HK-2 (cell line): Measurements from ENCODE around the gene FBXO17.
A peak's percentile ranks its signal among the peaks of the same experiment; 100 is the strongest.
"Not testable (repeated sequence)": the region's sequence is repeated elsewhere in the genome, so short reads cannot be mapped to it uniquely, and the experiment has no call there.

Experiments used
- DNase-seq: peaks from one replicate; pipeline ENCODE4 v3.0.0-alpha.2; 2018; ENCODE audit not compliant: unreplicated experiment

The FBXO17 gene

GRCh38 chr19:38944981-38945506 is 30.5 kb downstream of the FBXO17 start:
- no peak for DNase-seq

DNA sequence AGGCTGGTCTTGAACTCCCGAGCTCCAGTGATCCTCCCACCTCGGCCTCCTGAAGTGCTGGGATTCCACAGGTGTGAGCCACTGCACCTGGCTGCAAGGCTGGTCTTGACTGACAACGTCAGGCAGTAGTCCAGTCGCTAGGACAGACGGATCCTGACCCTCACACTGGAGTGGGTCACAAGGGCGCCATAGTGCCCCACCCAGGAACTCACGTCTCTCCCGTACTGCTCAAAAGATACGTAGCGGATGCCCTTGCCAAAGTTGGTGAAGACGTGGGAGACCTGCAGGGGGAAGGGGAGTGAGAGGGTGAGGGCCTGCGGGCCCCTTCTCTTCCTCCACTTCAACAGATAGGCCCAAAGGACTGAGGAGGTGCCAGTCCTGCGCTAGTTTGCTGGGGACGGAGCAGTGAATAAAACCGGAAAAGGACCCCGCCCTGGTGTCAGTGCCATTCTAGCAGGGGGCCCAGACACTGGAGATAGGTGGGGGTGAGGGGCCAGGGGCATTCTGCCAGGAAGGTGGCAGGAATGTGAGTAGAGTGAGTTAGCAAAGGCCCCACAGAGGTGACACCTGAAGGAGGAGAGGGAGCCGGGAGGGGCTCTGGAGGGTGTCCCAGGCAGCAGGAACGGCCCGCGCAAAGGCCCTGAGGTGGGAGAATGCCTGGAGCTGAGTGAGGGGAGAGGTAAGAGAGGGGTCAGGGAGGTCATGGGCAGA is 32.9 kb downstream of the FBXO17 start:
- DNase-seq, result no peak

DNA sequence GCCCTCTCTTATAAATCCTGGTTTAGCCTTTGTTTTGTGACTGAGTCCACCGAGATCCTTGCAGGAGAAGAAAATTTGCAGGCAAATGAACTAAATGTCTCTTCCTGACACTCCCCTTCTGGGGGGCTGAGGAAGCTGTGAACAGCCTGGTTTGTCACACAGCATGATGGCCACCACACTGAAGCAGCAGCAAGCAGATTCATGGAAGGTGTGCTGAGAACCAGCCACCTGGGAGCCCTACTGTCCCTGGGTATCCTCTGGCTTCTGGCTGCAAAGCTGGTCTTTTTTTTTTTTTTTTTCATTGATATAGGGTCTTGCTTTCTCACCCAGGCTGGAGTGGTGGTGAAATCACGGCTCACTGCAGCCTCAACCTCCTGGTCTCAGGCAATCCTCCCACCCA is 33.6 kb downstream of the FBXO17 start:
- no peak for DNase-seq

- DNase-seq, result not testable (repeated sequence)
These were observed 34.1 kb downstream of the FBXO17 start for GRCh38 chr19:38941466-38941865.

DNA sequence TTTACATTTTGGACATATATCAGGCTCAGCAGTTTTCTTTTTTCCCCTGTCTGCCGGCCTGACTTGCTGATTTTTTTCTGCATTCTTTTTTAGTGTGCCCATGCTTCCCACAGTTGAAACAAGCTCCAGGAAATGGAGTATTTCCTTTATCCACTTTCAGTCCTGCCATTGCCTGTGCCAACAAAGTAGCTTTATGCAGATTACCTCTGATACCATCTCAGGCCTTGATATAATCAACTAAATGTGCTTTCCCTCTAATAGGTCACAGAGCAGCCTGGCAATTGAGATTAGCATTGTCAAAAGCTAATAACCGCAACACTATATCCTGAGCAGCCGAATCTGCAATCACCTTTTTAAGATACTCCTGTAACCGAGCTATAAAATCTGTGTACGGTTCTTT is 35.6 kb downstream of the FBXO17 start:
- no peak for DNase-seq

DNA sequence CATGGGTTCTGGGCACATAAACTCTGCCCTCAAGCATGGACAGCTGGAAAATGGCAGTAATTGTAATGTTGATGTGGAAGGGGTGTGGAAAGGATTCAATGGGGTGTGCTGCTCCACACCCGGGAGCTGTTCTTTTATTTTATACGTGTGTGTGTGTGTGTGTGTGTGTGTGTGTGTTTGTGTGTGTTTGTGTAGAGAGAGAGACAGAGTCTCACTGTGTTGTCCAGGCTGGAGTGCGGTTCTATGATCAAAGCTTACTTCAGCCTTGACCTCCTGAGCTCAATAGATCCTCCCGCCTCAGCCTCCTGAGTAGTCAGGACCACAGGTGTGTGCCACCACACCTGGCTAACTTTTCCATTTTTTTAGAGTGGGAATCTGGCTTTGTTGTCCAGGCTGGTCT is 42.0 kb downstream of the FBXO17 start:
- DNase-seq, result no peak

GRCh38 chr19:38932425-38933179 is 42.9 kb downstream of the FBXO17 start:
- no peak for DNase-seq

- no peak for DNase-seq
These were observed 44.1 kb downstream of the FBXO17 start for GRCh38 chr19:38931521-38931793.

DNA sequence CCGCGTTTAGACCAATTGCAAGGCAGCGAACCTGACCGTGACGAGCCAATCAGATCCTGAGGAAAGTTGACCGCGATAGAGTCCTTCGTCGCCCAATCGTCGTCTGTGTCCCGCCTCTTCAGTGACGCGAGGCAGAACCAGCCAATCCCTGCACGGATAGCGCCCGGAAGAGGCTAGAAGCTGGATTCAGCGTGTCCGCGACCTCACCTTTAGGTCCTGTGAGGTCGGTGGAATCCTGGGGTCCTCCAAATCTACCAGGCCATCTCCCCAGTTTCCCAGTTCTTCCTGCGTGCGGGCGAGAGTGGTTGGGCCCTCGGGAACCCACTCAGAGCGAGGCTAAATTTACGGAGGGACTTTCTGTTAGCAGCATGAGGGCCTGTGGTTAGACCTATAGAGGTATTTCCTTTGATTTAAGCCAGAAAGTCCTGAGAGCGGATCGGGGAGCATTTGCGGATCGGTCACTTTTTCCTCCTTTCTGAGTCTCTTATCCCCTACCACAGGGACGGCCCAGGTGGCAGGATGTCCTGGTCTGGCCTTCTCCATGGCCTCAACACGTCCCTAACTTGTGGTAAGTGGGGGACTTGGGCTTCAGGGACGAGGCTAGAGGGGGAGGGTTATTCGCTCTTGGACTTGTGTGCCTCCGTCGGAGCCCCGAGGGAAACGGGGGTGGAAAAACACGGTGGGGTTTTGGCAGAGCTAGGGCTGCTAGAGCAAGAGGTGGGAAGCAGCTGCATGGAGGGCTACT is 44.6 kb downstream of the FBXO17 start, which contains the start of gene MRPS12:
MRPS12 (plus strand) TSS at position 169 of the 745 bp plus-strand sequence; CDS start at position 520, 351 bp downstream.
- DNase-seq, result peak; percentile 99

DNA sequence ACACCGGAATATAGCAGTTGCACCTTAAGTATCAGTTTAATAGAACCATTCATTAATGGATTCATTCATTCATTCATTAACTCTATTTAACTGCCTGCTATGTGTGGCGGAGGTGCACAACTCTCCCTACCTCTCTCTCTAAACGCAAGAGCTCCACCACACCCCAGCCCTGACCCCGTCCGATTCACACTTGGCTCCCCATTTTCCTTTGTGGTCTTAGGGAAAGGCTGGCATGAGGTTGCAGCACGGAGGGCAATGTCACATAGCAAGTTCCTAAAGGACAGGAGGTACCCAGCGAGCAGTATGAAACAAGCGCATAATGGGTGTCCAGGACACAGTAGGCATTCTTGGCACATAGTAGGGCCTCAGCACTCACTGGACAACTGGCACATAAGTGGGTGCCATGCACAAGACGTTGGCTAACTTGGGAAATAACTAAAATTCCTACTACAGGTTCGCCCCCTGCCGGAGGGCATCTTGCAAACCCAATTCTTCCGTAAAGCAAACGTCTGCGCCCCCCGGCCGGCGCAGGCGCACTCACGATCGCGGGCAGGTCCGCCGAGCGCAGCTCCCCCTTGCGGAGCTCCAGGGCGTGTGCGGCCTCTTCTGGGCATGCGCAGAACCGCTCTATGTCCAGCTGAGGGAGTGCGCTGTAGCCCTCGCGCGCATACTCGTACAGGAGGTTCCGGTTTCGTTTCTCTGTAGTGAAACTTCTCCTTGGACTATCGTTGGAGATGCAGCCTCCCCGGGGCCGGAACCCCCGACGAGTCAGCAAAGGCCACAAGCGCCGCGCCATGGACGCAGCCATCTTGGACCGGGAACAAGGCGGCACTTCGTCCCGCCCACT is 45.4 kb downstream of the FBXO17 start, which contains the start of gene SARS2:
SARS2 (minus strand) TSS at position 835 of the 847 bp plus-strand sequence; CDS start at position 808, 27 bp downstream.
- DNase-seq, result peak; percentile 95

DNA sequence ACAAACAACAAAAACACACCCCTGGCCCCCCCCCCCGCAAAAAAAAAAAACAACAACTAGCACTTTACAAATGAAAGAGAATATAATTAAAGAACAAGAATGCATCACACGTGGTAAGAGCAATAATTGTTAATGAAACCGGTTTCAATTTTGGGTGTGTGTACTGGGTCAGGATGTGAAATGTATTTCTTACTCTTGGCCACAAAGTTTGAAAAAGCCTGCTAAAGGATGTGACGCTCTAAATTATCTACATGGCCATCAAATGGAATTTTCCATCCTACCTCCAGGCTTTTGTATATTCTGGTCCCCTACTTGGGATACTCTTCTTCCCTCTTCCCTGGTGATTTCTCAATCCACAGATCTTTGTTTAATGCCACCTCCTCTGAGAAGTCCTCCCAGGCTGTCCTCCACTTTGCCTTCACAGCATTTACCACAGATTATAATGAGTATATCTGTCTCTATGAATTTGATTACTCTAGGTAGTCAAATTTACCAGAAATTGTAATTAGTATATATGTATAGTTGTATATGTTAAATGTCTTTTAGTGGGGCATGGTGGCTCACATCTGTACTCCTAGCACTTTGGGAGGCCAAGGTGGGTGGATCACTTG is 47.0 kb downstream of the FBXO17 start:
- no peak for DNase-seq

DNA sequence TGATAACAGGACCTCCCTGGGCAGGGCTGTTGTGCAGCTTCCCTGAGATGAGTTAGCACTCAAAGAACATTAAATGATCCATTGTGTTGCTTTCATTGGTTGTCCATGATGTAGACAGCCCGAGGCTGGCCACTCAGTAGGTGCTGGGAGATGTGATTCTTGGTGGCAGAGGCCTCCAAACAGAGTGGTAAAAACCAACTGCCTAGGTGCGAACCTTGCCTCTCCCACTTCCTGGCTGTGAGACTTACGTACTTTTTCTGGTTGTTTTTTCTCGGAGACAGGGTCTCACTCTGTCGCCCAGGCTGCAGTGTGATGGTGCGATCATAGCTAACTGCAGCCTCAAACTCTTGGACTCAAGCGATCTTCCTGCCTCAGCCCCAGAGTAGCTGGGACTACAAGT is 51.2 kb downstream of the FBXO17 start:
- DNase-seq, result no peak

- no peak for DNase-seq
These were observed 53.1 kb downstream of the FBXO17 start for GRCh38 chr19:38922482-38922881.

- DNase-seq, result no peak
These were observed 53.9 kb downstream of the FBXO17 start for GRCh38 chr19:38921420-38922274.

GRCh38 chr19:38920602-38921419 is 54.7 kb downstream of the FBXO17 start:
- DNase-seq, result no peak

GRCh38 chr19:38919837-38920601 is 55.5 kb downstream of the FBXO17 start:
- no peak for DNase-seq

GRCh38 chr19:38918526-38918925 is 57.0 kb downstream of the FBXO17 start:
- no peak for DNase-seq

DNA sequence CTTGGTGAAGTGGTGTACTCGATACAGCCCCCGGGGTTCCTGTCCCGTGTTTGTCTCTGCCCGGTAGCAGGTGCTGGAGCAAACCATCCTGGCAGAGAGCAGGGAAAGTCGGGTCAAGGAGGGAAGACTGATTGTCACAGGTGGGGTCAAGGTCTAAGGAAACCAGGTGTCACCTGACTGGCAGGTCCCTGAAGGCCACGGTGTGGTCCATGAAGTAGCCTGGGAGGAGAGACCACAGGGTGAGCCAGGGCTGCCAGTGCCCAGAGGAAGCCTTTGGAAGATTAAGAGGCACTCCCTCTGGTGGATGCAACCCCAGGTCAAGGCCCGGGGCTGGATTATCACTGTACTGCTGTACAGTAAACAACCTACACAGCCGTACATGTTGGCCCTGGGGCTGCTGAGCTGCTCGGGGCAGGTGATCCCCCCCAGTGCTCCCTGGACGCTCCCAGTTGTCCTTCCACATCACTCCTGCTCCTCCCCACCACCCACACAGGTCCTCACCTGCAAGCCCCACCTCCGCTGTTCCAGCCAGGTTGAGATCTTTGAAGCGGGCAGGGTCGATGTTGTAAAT is 57.5 kb downstream of the FBXO17 start:
- peak; percentile 26 for DNase-seq
